HG03025 (cell line): ENCODE data around the gene MZF1.

Source experiments
- ATAC-seq: cut with Tn5 transposase; IDR thresholded peaks from one replicate; pipeline ENCODE4 v1.9.1; 2021; ENCODE audit warnings: mild to moderate bottlenecking, moderate library complexity; ENCODE audit not compliant: unreplicated experiment, low FRiP score

Gene MZF1

GRCh38 chr19:58556622-58557220, 16.4 kb downstream of the MZF1 start:
- ATAC-seq: no peak

- ATAC-seq: no peak
Measured at GRCh38 chr19:58555920-58556621, 17.1 kb downstream of the MZF1 start.

- ATAC-seq: peak; percentile 0
Measured at GRCh38 chr19:58555369-58555885, 17.7 kb downstream of the MZF1 start.

- peak; percentile 36 for ATAC-seq
Measured at GRCh38 chr19:58554494-58555368, 18.4 kb downstream of the MZF1 start, which contains the start of gene CHMP2A. TSS of gene CHMP2A (minus strand) at chr19:58555105. CDS start at chr19:58554212, 893 bp downstream.

- ATAC-seq: no peak
Measured at GRCh38 chr19:58553799-58554493, 19.2 kb downstream of the MZF1 start.

GRCh38 chr19:58552655-58553054, 20.5 kb downstream of the MZF1 start:
- ATAC-seq: no peak

- no peak for ATAC-seq
Measured at GRCh38 chr19:58551577-58552471, 21.3 kb downstream of the MZF1 start.

GRCh38 chr19:58551123-58551497, 22.0 kb downstream of the MZF1 start:
- no peak for ATAC-seq

- no peak for ATAC-seq
Measured at GRCh38 chr19:58550362-58551122, 22.6 kb downstream of the MZF1 start.

GRCh38 chr19:58549664-58550361, 23.3 kb downstream of the MZF1 start:
- ATAC-seq: no peak

- ATAC-seq: no peak
Measured at GRCh38 chr19:58548859-58549663, 24.1 kb downstream of the MZF1 start.

GRCh38 chr19:58547323-58548312, 25.5 kb downstream of the MZF1 start:
- ATAC-seq: no peak

GRCh38 chr19:58546019-58546530, 27.1 kb downstream of the MZF1 start:
- no peak for ATAC-seq

GRCh38 chr19:58545286-58546018, 27.7 kb downstream of the MZF1 start:
- ATAC-seq: no peak

- ATAC-seq: peak; percentile 51
Measured at GRCh38 chr19:58544591-58545285, 28.4 kb downstream of the MZF1 start.
